NCI-H345 treated with DMSO at 0.1 percent for 48 hours (cell line): ENCODE results near the gene PARP2.

Experiments used
- DNase-seq: peaks from one replicate; lab custom pipeline; 2025; ENCODE audit not compliant: unreplicated experiment; lab: John Stamatoyannopoulos, UW

The PARP2 gene

DNA sequence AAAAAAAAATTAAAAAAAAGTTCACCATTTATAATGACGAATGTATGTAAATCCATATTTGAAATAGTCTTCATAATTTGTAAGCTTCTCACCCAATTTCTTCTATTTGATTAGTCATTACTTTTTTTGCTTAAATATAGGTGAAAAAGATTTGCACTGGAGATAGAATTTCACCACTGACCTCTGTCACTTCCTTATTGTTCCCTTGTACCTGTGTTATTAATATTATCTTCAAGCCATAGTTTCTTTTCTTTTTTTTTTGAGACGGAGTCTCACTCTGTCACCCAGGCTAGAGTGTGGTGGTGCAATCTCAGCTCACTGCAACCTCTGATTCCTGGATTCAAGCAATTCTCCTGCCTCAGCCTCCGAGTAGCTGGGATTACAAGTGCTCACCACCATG lies 54.1 kb downstream of the PARP2 start:
- DNase-seq: no peak

DNA sequence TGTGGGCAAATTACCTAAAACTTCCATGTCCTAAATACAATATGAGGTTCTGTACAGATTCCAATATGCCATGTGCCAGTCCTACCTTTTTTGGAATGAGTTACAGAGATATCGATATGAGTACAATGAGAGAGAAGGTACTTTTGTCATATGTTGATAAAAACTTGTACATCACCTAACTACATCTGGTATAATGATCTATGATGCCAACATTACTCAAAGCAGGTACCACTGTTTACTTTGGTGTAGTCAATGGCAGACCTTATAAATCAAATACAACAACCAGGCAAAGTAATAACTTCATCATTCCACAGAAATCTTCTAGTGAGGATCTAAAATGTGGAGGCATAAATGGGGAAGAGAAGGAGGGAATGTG lies 57.1 kb downstream of the PARP2 start:
- no peak for DNase-seq

DNA sequence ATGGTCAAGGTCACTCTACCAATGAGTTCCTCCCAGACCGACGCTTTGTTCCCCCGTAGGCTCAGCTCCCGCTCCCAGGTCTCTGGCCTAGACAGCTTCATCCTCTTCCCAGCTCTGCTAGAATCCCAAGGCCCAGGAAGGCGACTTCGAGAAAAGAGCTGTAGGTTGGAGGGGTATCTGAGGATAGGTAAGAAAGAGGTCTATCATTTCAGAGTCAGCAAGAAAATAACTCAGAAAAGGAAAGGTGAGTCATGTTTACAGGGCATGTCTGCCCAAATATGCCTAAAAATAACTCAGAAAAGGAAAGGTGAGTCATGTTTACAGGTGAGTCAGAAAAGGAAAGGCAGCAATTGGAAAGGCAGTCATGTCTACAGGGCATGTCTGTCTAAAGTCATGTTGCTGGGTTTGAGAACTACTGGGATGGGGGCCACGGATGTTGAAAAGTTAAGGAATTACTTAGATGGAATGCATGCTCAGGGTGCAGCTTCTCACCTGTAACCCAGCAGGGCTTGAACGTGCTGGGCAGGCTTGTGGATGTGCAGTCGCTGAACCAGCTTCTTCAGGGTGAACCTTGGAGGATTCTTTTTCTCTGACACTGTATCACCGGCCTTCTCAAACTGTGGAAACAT lies 57.6 kb downstream of the PARP2 start:
- DNase-seq: no peak

GRCh38 chr14:20403521-20403920 lies 60.1 kb downstream of the PARP2 start:
- no peak for DNase-seq
